SK-N-SH treated with all-trans-retinoic acid at 6 μM for 48 hours (cell line): ENCODE data around the gene ARIH2.

Source experiments
- ATAC-seq: fragments of 200-7000 bp; cut with Tn5 transposase; 3 replicates; pipeline ENCODE4 v1.9.1; 2020; ENCODE audit warnings: mild to moderate bottlenecking, moderate library complexity
- ARNTL ChIP-seq: fragments of 450-650 bp; formaldehyde crosslinking; IDR thresholded peaks from 2 replicates; pipeline ENCODE4 v1.5.0; 2020; ENCODE audit warnings: low read depth, mild to moderate bottlenecking, moderate library complexity, borderline replicate concordance
- CREB5 ChIP-seq: fragments of 250-450 bp; sonication (Bioruptor Pico); IDR thresholded peaks from 2 replicates; pipeline ENCODE4 v1.5.1; 2020; ENCODE audit warnings: low read depth, mild to moderate bottlenecking, moderate library complexity
- CSDC2 ChIP-seq: fragments of 250-450 bp; sonication (Bioruptor Pico); IDR thresholded peaks from 2 replicates; pipeline ENCODE4 v1.5.0; 2020; ENCODE audit warnings: mild to moderate bottlenecking, moderate library complexity
- CSRNP3 ChIP-seq: fragments of 250-450 bp; sonication (Bioruptor Pico); IDR thresholded peaks from 2 replicates; pipeline ENCODE4 v1.5.1; 2021; ENCODE audit warnings: mild to moderate bottlenecking, moderate library complexity
- GLIS3 ChIP-seq: fragments of 250-450 bp; sonication (Bioruptor Pico); IDR thresholded peaks from 2 replicates; pipeline ENCODE4 v1.5.0; 2020; ENCODE audit warnings: mild to moderate bottlenecking, moderate library complexity
- ISL1 ChIP-seq: fragments of 250-450 bp; sonication (Bioruptor Pico); IDR thresholded peaks from 2 replicates; pipeline ENCODE4 v2.1.2; 2022; ENCODE audit warnings: mild to moderate bottlenecking, moderate library complexity
- OSR1 ChIP-seq: fragments of 250-450 bp; sonication (Bioruptor Pico); IDR thresholded peaks from 2 replicates; pipeline ENCODE4 v1.8.0; 2022; ENCODE audit warnings: moderate library complexity, mild to moderate bottlenecking, inconsistent platforms
- PATZ1 ChIP-seq: fragments of 250-450 bp; sonication (Bioruptor Pico); IDR thresholded peaks from 2 replicates; pipeline ENCODE4 v1.8.0; 2020; ENCODE audit warnings: mild to moderate bottlenecking, moderate library complexity, borderline replicate concordance
- POU6F1 ChIP-seq: fragments of 250-450 bp; sonication (Bioruptor Pico); IDR thresholded peaks from 2 replicates; pipeline ENCODE4 v1.8.0; 2021; ENCODE audit warnings: low read depth, mild to moderate bottlenecking, moderate library complexity, borderline replicate concordance
- PPARA ChIP-seq: fragments of 250-450 bp; sonication (Bioruptor Pico); IDR thresholded peaks from 2 replicates; pipeline ENCODE4 v1.5.0; 2020; ENCODE audit warnings: mild to moderate bottlenecking, borderline replicate concordance
- RARB ChIP-seq: fragments of 250-450 bp; sonication (Bioruptor Pico); IDR thresholded peaks from 2 replicates; pipeline ENCODE4 v1.8.0; 2021; ENCODE audit warnings: mild to moderate bottlenecking, moderate library complexity
- SNAI2 ChIP-seq: fragments of 250-450 bp; sonication (Bioruptor Pico); IDR thresholded peaks from 2 replicates; pipeline ENCODE4 v1.5.0; 2020; ENCODE audit warnings: mild to moderate bottlenecking, moderate library complexity
- TCF4 ChIP-seq: fragments of 250-450 bp; sonication (Bioruptor Pico); IDR thresholded peaks from 2 replicates; pipeline ENCODE4 v1.8.0; 2021; ENCODE audit warnings: mild to moderate bottlenecking, moderate library complexity, borderline replicate concordance
- TOX ChIP-seq: fragments of 250-450 bp; sonication (Bioruptor Pico); IDR thresholded peaks from 2 replicates; pipeline ENCODE4 v1.8.0; 2021; ENCODE audit warnings: mild to moderate bottlenecking, moderate library complexity, borderline replicate concordance
- TSHZ2 ChIP-seq: fragments of 250-450 bp; sonication (Bioruptor Pico); IDR thresholded peaks from 2 replicates; pipeline ENCODE4 v1.5.0; 2020; ENCODE audit warnings: mild to moderate bottlenecking, moderate library complexity
- ZC3H10 ChIP-seq: fragments of 250-450 bp; sonication (Bioruptor Pico); IDR thresholded peaks from 2 replicates; pipeline ENCODE4 v1.5.1; 2021; ENCODE audit warnings: mild to moderate bottlenecking, moderate library complexity
- ZFP3 ChIP-seq: fragments of 250-450 bp; sonication (Bioruptor Pico); IDR thresholded peaks from 2 replicates; pipeline ENCODE4 v1.5.0; 2020; ENCODE audit warnings: mild to moderate bottlenecking, moderate library complexity
- ZFP30 ChIP-seq: fragments of 450-650 bp; formaldehyde crosslinking; IDR thresholded peaks from 2 replicates; pipeline ENCODE4 v1.5.0; 2022; ENCODE audit warnings: mild to moderate bottlenecking, moderate library complexity
- ZNF565 ChIP-seq: fragments of 450-650 bp; formaldehyde crosslinking; conservative IDR thresholded peaks from 2 replicates; pipeline ENCODE4 v1.5.0; 2020; ENCODE audit warnings: low read depth, mild to moderate bottlenecking, moderate library complexity
- ZNF70 ChIP-seq: fragments of 450-650 bp; formaldehyde crosslinking; IDR thresholded peaks from 2 replicates; pipeline ENCODE4 v1.5.0; 2020; ENCODE audit warnings: mild to moderate bottlenecking, moderate library complexity
- ZNF8 ChIP-seq: fragments of 450-650 bp; formaldehyde crosslinking; IDR thresholded peaks from 2 replicates; pipeline ENCODE4 v1.5.0; 2020; ENCODE audit warnings: mild to moderate bottlenecking, moderate library complexity

Gene ARIH2

GRCh38 chr3:48918388-48919214 lies at the start of gene ARIH2:
Gene ARIH2 (plus strand): TSS chr3:48918842. CDS start chr3:48927559, 8,717 bp downstream.
- TF ChIP-seq CSDC2 (CRISPR knock-in tag) (no peak), ZNF70 (CRISPR knock-in tag) (peak; percentile 57; the same call in 1 of the 2 replicates), TCF4 (CRISPR knock-in tag) (no peak), ZFP3 (0 out of 2 replicates have a peak, but pooled peaks have one; percentile 14), PATZ1 (CRISPR knock-in tag) (no peak), ISL1 (CRISPR knock-in tag) (no peak)
- peak; percentile 93 for ATAC-seq

- TF ChIP-seq GLIS3 (no peak), TOX (CRISPR knock-in tag) (no peak), POU6F1 (CRISPR knock-in tag) (no peak), ZNF565 (CRISPR knock-in tag) (no peak)
- ATAC-seq, result no peak
Observed at GRCh38 chr3:48877671-48878070, 41.0 kb upstream of the ARIH2 start.

GRCh38 chr3:48879307-48879993 lies 39.2 kb upstream of the ARIH2 start:
- no peak for TF ChIP-seq SNAI2
- ATAC-seq, result no peak

GRCh38 chr3:48879994-48880377 lies 38.7 kb upstream of the ARIH2 start:
- no peak for TF ChIP-seq CREB5 (CRISPR knock-in tag)
- TF ChIP-seq ZNF8 (CRISPR knock-in tag), result no peak
- no peak for TF ChIP-seq TCF4 (CRISPR knock-in tag)
- no peak for TF ChIP-seq ZFP30 (CRISPR knock-in tag)
- TF ChIP-seq GLIS3, result no peak
- no peak for TF ChIP-seq ZNF565 (CRISPR knock-in tag)
- no peak for TF ChIP-seq SNAI2
- no peak for TF ChIP-seq RARB
- no peak for TF ChIP-seq TSHZ2 (CRISPR knock-in tag)
- no peak for TF ChIP-seq ZNF70 (CRISPR knock-in tag)
- TF ChIP-seq TOX (CRISPR knock-in tag), result no peak
- no peak for TF ChIP-seq ZC3H10
- TF ChIP-seq, all 23 proteins: peak for 0
- ATAC-seq, result no peak

GRCh38 chr3:48881006-48881405 lies 37.6 kb upstream of the ARIH2 start:
- no peak for ATAC-seq
- TF ChIP-seq ZC3H10 (no peak), ZFP3 (no peak), ZNF8 (CRISPR knock-in tag) (no peak), CSRNP3 (CRISPR knock-in tag) (no peak), ZFP30 (CRISPR knock-in tag) (no peak), ARNTL (CRISPR knock-in tag) (no peak), OSR1 (CRISPR knock-in tag) (no peak), RARB (no peak), PPARA (no peak), TOX (CRISPR knock-in tag) (no peak), CSDC2 (CRISPR knock-in tag) (no peak), POU6F1 (CRISPR knock-in tag) (no peak)
